Common myeloid progenitor, CD34-positive (primary cell): ENCODE data around the gene PEX5L.

Source experiments
- CTCF ChIA-PET: fragments of 350-600 bp; sonication (Branson Sonifier 250); formaldehyde crosslinking; loops from one replicate; lab custom pipeline; 2021; ENCODE audit warnings: antibody characterized with exemption; lab: Charles Lee
- POLR2A ChIA-PET: fragments of 350-600 bp; sonication (Branson Sonifier 250); formaldehyde crosslinking; loops from one replicate; lab custom pipeline; 2021; ENCODE audit warnings: antibody characterized with exemption; lab: Charles Lee
- DNase-seq, 3 donors: peaks; one replicate each; pipeline versions ENCODE4 v3.0.0 to v3.0.0-alpha.2; 2013
- H3K27ac ChIP-seq, 2 experiments: 1 replicate in 1 of 2; 2 replicates in 1 of 2; pipeline ENCODE4 v1.7.0; 2013; ENCODE audit warnings: inconsistent platforms in 2 of 2, low read length in 2 of 2, mild to moderate bottlenecking in 2 of 2, low read depth in 1 of 2, moderate library complexity in 1 of 2; ENCODE audit not compliant: severe bottlenecking in 2 of 2, insufficient read depth in 1 of 2, poor library complexity in 1 of 2
- H3K27me3 ChIP-seq, 5 experiments: replicated peaks in 2 of 5; 1 replicate in 3 of 5; 2 replicates in 2 of 5; pipeline versions ENCODE4 v1.6.1 to v1.7.0; 2013; ENCODE audit warnings: low read length in 4 of 5, mild to moderate bottlenecking in 2 of 5, moderate library complexity in 2 of 5, inconsistent platforms in 1 of 5; ENCODE audit not compliant: insufficient read depth in 5 of 5, control insufficient read depth in 4 of 5
- H3K36me3 ChIP-seq, 4 experiments: 1 replicate in 2 of 4; 2 replicates in 2 of 4; pipeline versions ENCODE4 v1.6.1 to v1.7.0; 2013; ENCODE audit warnings: low read length in 3 of 4, control low read depth in 1 of 4, mild to moderate bottlenecking in 1 of 4; ENCODE audit not compliant: control insufficient read depth in 4 of 4, insufficient read depth in 4 of 4
- H3K4me1 ChIP-seq, 4 experiments: 1 replicate in 3 of 4; 2 replicates in 1 of 4; pipeline versions ENCODE4 v1.6.1 to v1.7.1; 2013; ENCODE audit warnings: low read length in 3 of 4, mild to moderate bottlenecking in 3 of 4, control low read depth in 1 of 4, inconsistent platforms in 1 of 4, moderate library complexity in 1 of 4; ENCODE audit not compliant: control insufficient read depth in 4 of 4, insufficient read depth in 4 of 4; ENCODE audit errors: control extremely low read depth in 1 of 4
- H3K4me3 ChIP-seq, 7 experiments: 1 replicate in 4 of 7; 2 replicates in 3 of 7; pipeline versions ENCODE4 v1.5.1 to v1.7.0; 2013; ENCODE audit warnings: mild to moderate bottlenecking in 7 of 7, low read length in 6 of 7, moderate library complexity in 6 of 7, inconsistent platforms in 2 of 7, low read depth in 2 of 7, control low read depth in 1 of 7; ENCODE audit not compliant: insufficient read depth in 4 of 7, control insufficient read depth in 1 of 7; ENCODE audit errors: extremely low read depth in 1 of 7
- H3K9me3 ChIP-seq, 5 experiments: 1 replicate in 4 of 5; 2 replicates in 1 of 5; pipeline versions ENCODE4 v1.6.1 to v1.7.1; 2013; ENCODE audit warnings: low read length in 4 of 5, mild to moderate bottlenecking in 2 of 5, inconsistent platforms in 1 of 5, low read depth in 1 of 5, moderate library complexity in 1 of 5; ENCODE audit not compliant: control insufficient read depth in 4 of 5, insufficient read depth in 2 of 5; ENCODE audit errors: control extremely low read depth in 1 of 5
- WGBS: methylation state at CpG from one replicate; pipeline ENCODE4 v1.1.5; 2013; ENCODE audit not compliant: insufficient coverage; 5-methylcytosine and 5-hydroxymethylcytosine counted together

PEX5L gene

GRCh38 chr3:179953993-179954870 lies 82.5 kb downstream of the PEX5L start:
- Histone ChIP-seq H3K4me3 (no peak overlapping the region), H3K36me3 (no peaks in the 10 kb centered on the region), H3K27ac (no peak overlapping the region), H3K27me3 (peaks cover 0 to 53% (median 10%) of the 10 kb centered on the region in 5 experiments), H3K9me3 (peaks cover 0 to 2% (median 0%) of the 10 kb centered on the region in 5 experiments), H3K4me1 (peaks cover 14 to 22% (median 16%) of the 10 kb centered on the region in 4 experiments)
- ChIA-PET POLR2A (no interaction called here), CTCF (interaction anchor here (0.6 kb wide), 1 partner anchor 490 kb away, joined by 3 read pairs; no protein-coding TSS in a partner anchor)
- 90% methylated on average over 5 of the region's 8 CpGs for WGBS
- DNase-seq = no peak

DNA sequence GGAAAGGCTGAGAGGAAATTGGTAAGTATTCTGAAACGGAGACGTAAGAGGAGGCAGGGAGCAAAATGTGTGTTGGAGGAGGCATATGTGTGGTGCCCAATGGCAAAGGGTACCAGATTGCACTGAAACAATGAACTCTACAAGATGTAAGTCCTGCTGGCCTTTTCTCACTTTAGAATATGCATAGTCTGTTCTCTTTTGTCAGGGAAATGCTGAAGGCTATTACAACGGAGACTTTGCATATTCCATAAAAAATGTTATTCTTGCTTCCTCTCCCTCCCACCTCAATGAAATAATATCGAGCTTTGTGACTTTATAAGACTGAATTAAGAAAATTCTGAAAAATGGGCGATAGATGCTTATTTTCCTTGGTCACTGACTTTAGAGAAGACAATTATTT lies 85.9 kb downstream of the PEX5L start:
- Histone ChIP-seq H3K27ac (no peak overlapping the region), H3K36me3 (no peaks in the 10 kb centered on the region), H3K9me3 (peaks cover 0 to 4% (median 0%) of the 10 kb centered on the region in 5 experiments), H3K4me1 (peaks cover 0 to 2% (median 2%) of the 10 kb centered on the region in 4 experiments), H3K4me3 (no peak overlapping the region), H3K27me3 (peaks cover 0 to 50% (median 12%) of the 10 kb centered on the region in 5 experiments)
- DNase-seq = no peak
- POLR2A ChIA-PET = no interaction called here
- 72% methylated on average over 2 of the region's 5 CpGs for WGBS
- CTCF ChIA-PET = no interaction called here

DNA sequence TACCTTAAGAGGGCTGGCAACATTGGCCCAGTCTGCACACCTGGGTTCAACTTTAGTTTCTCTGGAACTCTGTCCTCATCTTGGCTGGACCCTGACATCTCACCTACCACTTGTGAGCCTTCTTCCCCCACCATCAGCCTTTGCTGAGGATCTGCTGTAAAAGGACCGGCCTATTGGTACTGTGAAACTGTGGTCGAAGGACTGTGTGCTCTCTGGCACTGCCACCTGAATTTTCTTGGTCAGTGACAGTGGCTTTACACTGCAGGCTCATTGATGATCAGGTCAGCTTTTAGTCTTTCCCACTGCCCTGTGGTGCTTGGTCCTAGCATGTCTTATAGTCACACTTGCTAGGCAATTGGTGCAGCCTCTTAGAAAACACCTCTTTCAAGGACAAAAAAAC lies 86.9 kb downstream of the PEX5L start:
- H3K36me3 ChIP-seq = no peaks in the 10 kb centered on the region
- H3K9me3 ChIP-seq = peaks cover 0 to 4% (median 0%) of the 10 kb centered on the region in 5 experiments
- WGBS = 100% methylated on average over 2 of the region's 2 CpGs

DNA sequence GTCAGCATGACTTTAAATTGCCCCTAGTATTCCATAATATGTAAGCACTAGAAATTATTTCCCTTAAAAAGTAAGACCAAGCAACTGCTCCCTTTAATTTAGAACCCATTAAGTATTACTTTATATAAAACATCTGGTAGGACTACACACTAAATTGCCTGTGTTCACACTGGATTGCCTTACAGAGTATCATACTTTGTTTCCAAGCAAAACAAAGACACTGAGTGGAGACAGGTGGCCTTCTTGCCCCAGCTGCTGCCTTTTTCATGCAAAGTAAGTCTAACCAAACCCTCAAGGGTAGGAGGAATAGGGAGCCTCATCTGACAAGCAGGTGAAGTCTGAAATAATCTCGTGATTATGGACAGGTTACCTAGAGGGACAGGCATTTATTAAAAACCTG lies 87.3 kb downstream of the PEX5L start:
- Histone ChIP-seq H3K27ac (no peak overlapping the region), H3K4me3 (no peak overlapping the region), H3K36me3 (no peaks in the 10 kb centered on the region), H3K27me3 (peaks cover 0 to 60% (median 19%) of the 10 kb centered on the region in 5 experiments), H3K4me1 (no peaks in the 10 kb centered on the region), H3K9me3 (peaks cover 0 to 4% (median 0%) of the 10 kb centered on the region in 5 experiments)
- ChIA-PET CTCF (interaction anchor here (0.9 kb wide), 1 partner anchor 20 kb away, joined by 3 read pairs; no protein-coding TSS in a partner anchor), POLR2A (no interaction called here)
- 44% methylated on average over 1 of the region's 1 CpG for WGBS
- no peak for DNase-seq

More for the DNA sequence above, 86.9 kb downstream of the PEX5L start:
- peaks cover 0 to 57% (median 19%) of the 10 kb centered on the region in 5 experiments for H3K27me3 ChIP-seq
- ChIA-PET CTCF (no interaction called here), POLR2A (no interaction called here)
- DNase-seq = no peak
- H3K4me1 ChIP-seq = no peaks in the 10 kb centered on the region
- H3K4me3 ChIP-seq = no peak overlapping the region
- H3K27ac ChIP-seq = no peak overlapping the region

DNA sequence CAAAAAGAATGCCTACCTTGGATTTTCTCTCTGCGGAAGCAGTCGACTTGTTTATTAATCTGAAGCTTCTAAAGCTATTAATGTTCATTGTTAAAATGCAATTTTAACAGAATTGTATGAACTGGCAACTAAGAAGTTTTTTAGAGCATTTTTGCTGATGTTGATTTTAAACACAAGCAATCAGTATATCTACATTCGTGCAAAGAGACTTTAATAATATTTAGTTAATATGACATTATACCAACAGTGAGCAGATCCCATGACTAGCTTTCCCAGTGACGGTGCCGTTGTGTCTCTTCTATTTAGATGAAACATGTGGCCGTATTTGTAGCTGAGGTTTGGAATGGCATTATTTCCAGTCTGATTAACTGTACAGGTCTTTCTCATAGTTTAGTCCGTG lies 88.0 kb downstream of the PEX5L start:
- no peaks in the 10 kb centered on the region for H3K36me3 ChIP-seq
- peaks cover 0 to 65% (median 19%) of the 10 kb centered on the region in 5 experiments for H3K27me3 ChIP-seq
- H3K4me1 ChIP-seq = no peaks in the 10 kb centered on the region
- ChIA-PET POLR2A (no interaction called here), CTCF (interaction anchor here (0.9 to 1.5 kb wide), 2 partner anchors 8 to 19 kb away, joined by 3 to 5 read pairs; no protein-coding TSS in a partner anchor)
- no peak overlapping the region for H3K27ac ChIP-seq
- DNase-seq = no peak
- H3K9me3 ChIP-seq = peaks cover 0 to 4% (median 0%) of the 10 kb centered on the region in 5 experiments
- WGBS = 87% methylated on average over 3 of the region's 7 CpGs
- no peak overlapping the region for H3K4me3 ChIP-seq

GRCh38 chr3:179945569-179945968 lies 91.2 kb downstream of the PEX5L start:
- Histone ChIP-seq H3K27me3 (peaks cover 4 to 74% (median 24%) of the 10 kb centered on the region in 5 experiments), H3K4me1 (peaks cover 0 to 2% (median 0%) of the 10 kb centered on the region in 4 experiments), H3K9me3 (peaks cover 0 to 4% (median 0%) of the 10 kb centered on the region in 5 experiments), H3K36me3 (no peaks in the 10 kb centered on the region), H3K4me3 (no peak overlapping the region), H3K27ac (no peak overlapping the region)
- DNase-seq = no peak
- 84% methylated on average over 4 of the region's 7 CpGs for WGBS
- ChIA-PET POLR2A (no interaction called here), CTCF (no interaction called here)
